H9 (cell line): Measurements from ENCODE around the gene IGFBP1. TPM values are rescaled to one million over a fixed set of nuclear protein-coding genes. Genes with fewer than 3 reads are reported as not detected.

ENCODE experiments used
- DNase-seq: peaks from one replicate; pipeline ENCODE4 v3.0.0-alpha.2; 2017
- H2AFZ ChIP-seq: one replicate; pipeline ENCODE4 v1.6.1; 2013; ENCODE audit warnings: mild to moderate bottlenecking, low read length, control low read depth, moderate library complexity
- H2AK5ac ChIP-seq: 2 replicates; pipeline ENCODE4 v1.6.1; 2013; ENCODE audit warnings: low read length, control low read depth, mixed read lengths; ENCODE audit not compliant: insufficient read length
- H2BK120ac ChIP-seq: one replicate; pipeline ENCODE4 v1.6.1; 2013; ENCODE audit warnings: low read depth, mild to moderate bottlenecking, low read length, control low read depth, inconsistent platforms; ENCODE audit not compliant: poor library complexity, severe bottlenecking
- H2BK12ac ChIP-seq: 2 replicates; pipeline ENCODE4 v1.6.1; 2013; ENCODE audit warnings: low read length, control low read depth, mixed read lengths, low read depth; ENCODE audit not compliant: insufficient read length
- H2BK15ac ChIP-seq: 2 replicates; pipeline ENCODE4 v1.6.1; 2013; ENCODE audit warnings: low read depth, low read length, control low read depth
- H2BK20ac ChIP-seq: one replicate; pipeline ENCODE4 v1.6.1; 2013; ENCODE audit warnings: low read depth, mild to moderate bottlenecking, low read length, control low read depth, inconsistent platforms; ENCODE audit not compliant: poor library complexity, severe bottlenecking
- H2BK5ac ChIP-seq: 2 replicates; pipeline ENCODE4 v1.6.1; 2013; ENCODE audit warnings: low read length, control low read depth, mixed read lengths; ENCODE audit not compliant: insufficient read length
- H3K14ac ChIP-seq: 2 replicates; pipeline ENCODE4 v1.6.1; 2013; ENCODE audit warnings: low read length, control low read depth; ENCODE audit not compliant: insufficient read depth
- H3K18ac ChIP-seq: 2 replicates; pipeline ENCODE4 v1.6.1; 2013; ENCODE audit warnings: low read depth, mild to moderate bottlenecking, mixed read lengths, low read length, control low read depth; ENCODE audit not compliant: insufficient read length
- H3K23ac ChIP-seq: 2 replicates; pipeline ENCODE4 v1.6.1; 2013; ENCODE audit warnings: low read length, control low read depth, mixed read lengths, low read depth; ENCODE audit not compliant: insufficient read length
- H3K23me2 ChIP-seq: 2 replicates; pipeline ENCODE4 v1.6.1; 2013; ENCODE audit warnings: low read depth, mild to moderate bottlenecking, mixed read lengths, low read length, control low read depth; ENCODE audit not compliant: insufficient read length, poor library complexity, severe bottlenecking
- H3K27ac ChIP-seq: 2 replicates; pipeline ENCODE4 v1.5.1; 2013; ENCODE audit warnings: low read length, control low read depth, mixed read lengths, low read depth; ENCODE audit not compliant: insufficient read length
- H3K27me3 ChIP-seq: 2 replicates; pipeline ENCODE4 v1.6.1; 2013; ENCODE audit warnings: low read length, control low read depth, inconsistent platforms; ENCODE audit not compliant: insufficient read depth
- H3K4ac ChIP-seq: 2 replicates; pipeline ENCODE4 v1.6.1; 2013; ENCODE audit warnings: low read depth, mild to moderate bottlenecking, control low read depth, inconsistent platforms, low read length, moderate library complexity
- H3K4me1 ChIP-seq: 2 replicates; pipeline ENCODE4 v1.6.1; 2013; ENCODE audit warnings: low read length, control low read depth, inconsistent platforms; ENCODE audit not compliant: insufficient read depth
- H3K4me2 ChIP-seq: 2 replicates; pipeline ENCODE4 v1.6.1; 2013; ENCODE audit warnings: low read length, control low read depth, mixed read lengths; ENCODE audit not compliant: insufficient read length, insufficient read depth
- H3K56ac ChIP-seq: 2 replicates; pipeline ENCODE4 v1.6.1; 2013; ENCODE audit warnings: low read depth, mild to moderate bottlenecking, mixed read lengths, low read length, control low read depth; ENCODE audit not compliant: insufficient read length
- H3K79me1 ChIP-seq: 2 replicates; pipeline ENCODE4 v1.6.1; 2013; ENCODE audit warnings: low read depth, mild to moderate bottlenecking, moderate library complexity, low read length, control low read depth, inconsistent platforms; ENCODE audit not compliant: insufficient read depth, poor library complexity, severe bottlenecking
- H3K79me2 ChIP-seq: 2 replicates; pipeline ENCODE4 v1.6.1; 2013; ENCODE audit warnings: low read length, control low read depth, inconsistent platforms; ENCODE audit not compliant: insufficient read depth
- H3K9ac ChIP-seq: 2 replicates; pipeline ENCODE4 v1.6.1; 2013; ENCODE audit warnings: low read length, control low read depth, mixed read lengths; ENCODE audit not compliant: insufficient read length; ENCODE audit errors: extremely low read depth
- H3K9me3 ChIP-seq: one replicate; pipeline ENCODE4 v1.6.1; 2013; ENCODE audit warnings: low read depth, low read length, inconsistent platforms; ENCODE audit not compliant: control insufficient read depth
- H3T11ph ChIP-seq: one replicate; pipeline ENCODE4 v1.6.1; 2013; ENCODE audit warnings: mild to moderate bottlenecking, low read length, control low read depth, inconsistent platforms
- H4K20me1 ChIP-seq: one replicate; pipeline ENCODE4 v1.6.1; 2013; ENCODE audit not compliant: control insufficient read depth, insufficient read length, insufficient read depth
- H4K5ac ChIP-seq: 2 replicates; pipeline ENCODE4 v1.6.1; 2013; ENCODE audit warnings: low read depth, mild to moderate bottlenecking, mixed read lengths, low read length, control low read depth; ENCODE audit not compliant: insufficient read length
- H4K8ac ChIP-seq: replicated peaks from 2 replicates; pipeline ENCODE4 v1.6.1; 2013; ENCODE audit warnings: low read length, control low read depth, mixed read lengths, low read depth; ENCODE audit not compliant: insufficient read length
- H4K91ac ChIP-seq: 2 replicates; pipeline ENCODE4 v1.6.1; 2013; ENCODE audit warnings: low read depth, mild to moderate bottlenecking, moderate library complexity, mixed read lengths, low read length, control low read depth; ENCODE audit not compliant: insufficient read length
- H3K27ac Mint-ChIP-seq, 3 experiments: 2 replicates in 2 of 3; 3 replicates in 1 of 3; pipeline ENCODE4 v1.8.0; 2020 to 2021; ENCODE audit warnings: mixed read lengths in 3 of 3, mild to moderate bottlenecking in 1 of 3, moderate library complexity in 1 of 3
- H3K27me3 Mint-ChIP-seq: 2 replicates; pipeline ENCODE4 v1.8.0; 2021; ENCODE audit warnings: low read depth, mild to moderate bottlenecking, moderate library complexity, mixed read lengths
- H3K36me3 Mint-ChIP-seq, 3 experiments: 2 replicates in 2 of 3; 3 replicates in 1 of 3; pipeline ENCODE4 v1.8.0; 2020 to 2021; ENCODE audit warnings: low read depth in 3 of 3, mixed read lengths in 3 of 3; ENCODE audit not compliant: insufficient read depth in 1 of 3
- H3K4me1 Mint-ChIP-seq, 2 experiments: 2 replicates each; pipeline ENCODE4 v1.8.0; 2020; ENCODE audit warnings: mixed read lengths in 2 of 2
- H3K4me3 Mint-ChIP-seq, 2 experiments: 2 replicates in 1 of 2; 3 replicates in 1 of 2; pipeline ENCODE4 v1.8.0; 2020 to 2021; ENCODE audit warnings: mild to moderate bottlenecking in 2 of 2, mixed read lengths in 2 of 2, moderate library complexity in 1 of 2
- H3K9me3 Mint-ChIP-seq, 2 experiments: 2 replicates in 1 of 2; 3 replicates in 1 of 2; pipeline ENCODE4 v1.8.0; 2020; ENCODE audit warnings: mild to moderate bottlenecking in 2 of 2, mixed read lengths in 2 of 2, moderate library complexity in 1 of 2
- WGBS: extraction: QIAGEN DNeasy Blood & Tissue Kit; methylation state at CpG from one replicate; pipeline ENCODE4 v1.1.7; 2013; ENCODE audit warnings: missing lambda C conversion rate, low lambda C conversion rate, mixed read lengths; ENCODE audit not compliant: insufficient read length; ENCODE audit errors: extremely low coverage; 5-methylcytosine and 5-hydroxymethylcytosine counted together
- total RNA-seq: library from RNA; stranded (reverse); gene quantifications from 2 replicates; pipeline ENCODE4 v1.2.1, GENCODE V29; 2021
- TF ChIP-seq, protein P1 (sequence below): fragments of 200-600 bp; sonication (generic); conservative IDR thresholded peaks from 3 replicates; pipeline ENCODE4 v1.8.0; 2021; ENCODE audit warnings: antibody characterized with exemption, mild to moderate bottlenecking

The IGFBP1 gene
- total RNA-seq, 1 experiment from 2014 or later: not detected

DNA sequence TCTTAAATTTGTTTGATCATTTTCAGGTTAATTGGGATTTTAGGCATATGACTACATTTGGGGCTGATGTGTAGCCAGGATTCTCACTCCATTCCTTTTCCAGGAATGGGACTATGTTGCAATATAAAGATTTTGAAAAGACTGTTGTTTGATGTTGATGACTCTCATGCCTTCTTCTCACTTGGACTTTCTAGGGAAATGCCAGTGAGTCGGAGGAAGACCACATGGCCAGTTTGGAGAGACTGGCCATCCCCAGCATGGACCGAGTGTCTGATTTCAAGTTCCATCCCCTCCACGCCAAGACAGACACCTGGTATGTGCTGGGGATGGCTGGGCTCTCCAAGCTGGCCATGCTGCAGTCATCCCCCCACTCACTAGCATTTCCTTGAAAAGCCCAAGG is 27.3 kb downstream of the IGFBP1 start:
- H3K27me3 ChIP-seq: peaks cover 23% of the 10 kb centered on the region; the same call in 1 of the 2 replicates
- H3K56ac ChIP-seq: no peak overlapping the region
- Mint-ChIP-seq H3K27me3 (peaks cover 52% of the 10 kb centered on the region), H3K4me3 (no peak overlapping the region), H3K9me3 (no peaks in the 10 kb centered on the region; a peak in 2 of 5 replicates), H3K4me1 (peaks cover 9 to 17% of the 10 kb centered on the region in 2 experiments), H3K27ac (no peak overlapping the region; a peak in 1 of 7 replicates), H3K36me3 (peaks cover 0 to 18% (median 2%) of the 10 kb centered on the region in 3 experiments; a peak in 2 of 7 replicates)
- DNase-seq: no peak
- H3K4me2 ChIP-seq: no peak overlapping the region
- H3K4me1 ChIP-seq: no peaks in the 10 kb centered on the region
- H2BK20ac ChIP-seq: no peak overlapping the region
- no peak overlapping the region for H3T11ph ChIP-seq
- no peaks in the 10 kb centered on the region for H3K9me3 ChIP-seq
- H3K79me1 ChIP-seq: no peaks in the 10 kb centered on the region
- no peak overlapping the region for H4K5ac ChIP-seq
- H3K9ac ChIP-seq: no peak overlapping the region
- H4K91ac ChIP-seq: no peak overlapping the region
- no peak overlapping the region for H3K14ac ChIP-seq
- no peak overlapping the region for H2BK5ac ChIP-seq
- no peaks in the 10 kb centered on the region for H4K20me1 ChIP-seq
- TF ChIP-seq, protein P1, sequence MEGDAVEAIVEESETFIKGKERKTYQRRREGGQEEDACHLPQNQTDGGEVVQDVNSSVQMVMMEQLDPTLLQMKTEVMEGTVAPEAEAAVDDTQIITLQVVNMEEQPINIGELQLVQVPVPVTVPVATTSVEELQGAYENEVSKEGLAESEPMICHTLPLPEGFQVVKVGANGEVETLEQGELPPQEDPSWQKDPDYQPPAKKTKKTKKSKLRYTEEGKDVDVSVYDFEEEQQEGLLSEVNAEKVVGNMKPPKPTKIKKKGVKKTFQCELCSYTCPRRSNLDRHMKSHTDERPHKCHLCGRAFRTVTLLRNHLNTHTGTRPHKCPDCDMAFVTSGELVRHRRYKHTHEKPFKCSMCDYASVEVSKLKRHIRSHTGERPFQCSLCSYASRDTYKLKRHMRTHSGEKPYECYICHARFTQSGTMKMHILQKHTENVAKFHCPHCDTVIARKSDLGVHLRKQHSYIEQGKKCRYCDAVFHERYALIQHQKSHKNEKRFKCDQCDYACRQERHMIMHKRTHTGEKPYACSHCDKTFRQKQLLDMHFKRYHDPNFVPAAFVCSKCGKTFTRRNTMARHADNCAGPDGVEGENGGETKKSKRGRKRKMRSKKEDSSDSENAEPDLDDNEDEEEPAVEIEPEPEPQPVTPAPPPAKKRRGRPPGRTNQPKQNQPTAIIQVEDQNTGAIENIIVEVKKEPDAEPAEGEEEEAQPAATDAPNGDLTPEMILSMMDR: no peak
- H3K79me2 ChIP-seq: no peaks in the 10 kb centered on the region
- no peak overlapping the region for H3K18ac ChIP-seq
- no CpG with 5 or more reads among the region's 3 CpGs for WGBS
- no peak overlapping the region for H4K8ac ChIP-seq
- no peak overlapping the region for H2BK120ac ChIP-seq
- no peak overlapping the region for H3K23ac ChIP-seq
- H3K27ac ChIP-seq: no peak overlapping the region
- H3K4ac ChIP-seq: no peak overlapping the region
- H2BK12ac ChIP-seq: no peak overlapping the region
- no peak overlapping the region for H2BK15ac ChIP-seq
- H3K23me2 ChIP-seq: peaks cover 8% of the 10 kb centered on the region
- no peak overlapping the region for H2AK5ac ChIP-seq
- H2AFZ ChIP-seq: no peak overlapping the region
